Ishikawa (cell line): ENCODE data around the gene GPR146.
A peak's percentile ranks its signal among the peaks of the same experiment; 100 is the strongest.

Source experiments
- CEBPB ChIP-seq: IDR thresholded peaks from 2 replicates; pipeline ENCODE4 v1.6.1; 2012
- CREB1 ChIP-seq: IDR thresholded peaks from 2 replicates; pipeline ENCODE4 v1.6.1; 2012; ENCODE audit warnings: low read depth
- EGR1 ChIP-seq: IDR thresholded peaks from 2 replicates; pipeline ENCODE4 v1.6.1; 2012
- EP300 ChIP-seq: IDR thresholded peaks from 2 replicates; pipeline ENCODE4 v1.6.1; 2012; ENCODE audit warnings: borderline replicate concordance
- FOXM1 ChIP-seq: IDR thresholded peaks from 2 replicates; pipeline ENCODE4 v1.6.1; 2012; ENCODE audit warnings: low read depth, borderline replicate concordance
- NFIC ChIP-seq: IDR thresholded peaks from 2 replicates; pipeline ENCODE4 v1.6.1; 2012
- RAD21 ChIP-seq: IDR thresholded peaks from 2 replicates; pipeline ENCODE4 v1.6.1; 2012; ENCODE audit warnings: low read depth
- TAF1 ChIP-seq: IDR thresholded peaks from 2 replicates; pipeline ENCODE4 v1.6.1; 2012; ENCODE audit warnings: low read depth, mild to moderate bottlenecking
- TCF12 ChIP-seq: IDR thresholded peaks from 2 replicates; pipeline ENCODE4 v1.6.1; 2012; ENCODE audit warnings: low read depth
- TEAD4 ChIP-seq: IDR thresholded peaks from 2 replicates; pipeline ENCODE4 v1.6.1; 2012
- USF1 ChIP-seq: IDR thresholded peaks from 2 replicates; pipeline ENCODE4 v1.6.1; 2012
- YY1 ChIP-seq: IDR thresholded peaks from 2 replicates; pipeline ENCODE4 v1.6.1; 2012; ENCODE audit warnings: low read depth
- ZBTB7A ChIP-seq: IDR thresholded peaks from 2 replicates; pipeline ENCODE4 v1.6.1; 2012; ENCODE audit warnings: low read depth
- TF ChIP-seq, protein P1 (sequence below): IDR thresholded peaks from 2 replicates; pipeline ENCODE4 v1.6.1; 2012
- TF ChIP-seq, protein P2 (sequence below): IDR thresholded peaks from 2 replicates; pipeline ENCODE4 v1.6.1; 2012; ENCODE audit warnings: low read depth, mild to moderate bottlenecking

The GPR146 gene

DNA sequence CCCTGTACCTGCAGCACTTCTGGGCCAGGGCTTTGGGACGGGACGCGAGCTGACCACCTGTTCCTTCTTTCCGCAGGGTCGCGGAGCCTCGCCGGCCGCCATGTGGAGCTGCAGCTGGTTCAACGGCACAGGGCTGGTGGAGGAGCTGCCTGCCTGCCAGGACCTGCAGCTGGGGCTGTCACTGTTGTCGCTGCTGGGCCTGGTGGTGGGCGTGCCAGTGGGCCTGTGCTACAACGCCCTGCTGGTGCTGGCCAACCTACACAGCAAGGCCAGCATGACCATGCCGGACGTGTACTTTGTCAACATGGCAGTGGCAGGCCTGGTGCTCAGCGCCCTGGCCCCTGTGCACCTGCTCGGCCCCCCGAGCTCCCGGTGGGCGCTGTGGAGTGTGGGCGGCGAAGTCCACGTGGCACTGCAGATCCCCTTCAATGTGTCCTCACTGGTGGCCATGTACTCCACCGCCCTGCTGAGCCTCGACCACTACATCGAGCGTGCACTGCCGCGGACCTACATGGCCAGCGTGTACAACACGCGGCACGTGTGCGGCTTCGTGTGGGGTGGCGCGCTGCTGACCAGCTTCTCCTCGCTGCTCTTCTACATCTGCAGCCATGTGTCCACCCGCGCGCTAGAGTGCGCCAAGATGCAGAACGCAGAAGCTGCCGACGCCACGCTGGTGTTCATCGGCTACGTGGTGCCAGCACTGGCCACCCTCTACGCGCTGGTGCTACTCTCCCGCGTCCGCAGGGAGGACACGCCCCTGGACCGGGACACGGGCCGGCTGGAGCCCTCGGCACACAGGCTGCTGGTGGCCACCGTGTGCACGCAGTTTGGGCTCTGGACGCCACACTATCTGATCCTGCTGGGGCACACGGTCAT, 13.3 kb downstream of the GPR146 start:
- TF ChIP-seq EGR1 (no peak), TCF12 (no peak), TEAD4 (no peak), CREB1 (no peak), TAF1 (no peak), YY1 (no peak), ZBTB7A (no peak), FOXM1 (no peak), CEBPB (no peak), USF1 (no peak), NFIC (no peak), EP300 (no peak), RAD21 (no peak)
- TF ChIP-seq, protein P1, sequence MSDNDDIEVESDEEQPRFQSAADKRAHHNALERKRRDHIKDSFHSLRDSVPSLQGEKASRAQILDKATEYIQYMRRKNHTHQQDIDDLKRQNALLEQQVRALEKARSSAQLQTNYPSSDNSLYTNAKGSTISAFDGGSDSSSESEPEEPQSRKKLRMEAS: no peak
- TF ChIP-seq, protein P2, sequence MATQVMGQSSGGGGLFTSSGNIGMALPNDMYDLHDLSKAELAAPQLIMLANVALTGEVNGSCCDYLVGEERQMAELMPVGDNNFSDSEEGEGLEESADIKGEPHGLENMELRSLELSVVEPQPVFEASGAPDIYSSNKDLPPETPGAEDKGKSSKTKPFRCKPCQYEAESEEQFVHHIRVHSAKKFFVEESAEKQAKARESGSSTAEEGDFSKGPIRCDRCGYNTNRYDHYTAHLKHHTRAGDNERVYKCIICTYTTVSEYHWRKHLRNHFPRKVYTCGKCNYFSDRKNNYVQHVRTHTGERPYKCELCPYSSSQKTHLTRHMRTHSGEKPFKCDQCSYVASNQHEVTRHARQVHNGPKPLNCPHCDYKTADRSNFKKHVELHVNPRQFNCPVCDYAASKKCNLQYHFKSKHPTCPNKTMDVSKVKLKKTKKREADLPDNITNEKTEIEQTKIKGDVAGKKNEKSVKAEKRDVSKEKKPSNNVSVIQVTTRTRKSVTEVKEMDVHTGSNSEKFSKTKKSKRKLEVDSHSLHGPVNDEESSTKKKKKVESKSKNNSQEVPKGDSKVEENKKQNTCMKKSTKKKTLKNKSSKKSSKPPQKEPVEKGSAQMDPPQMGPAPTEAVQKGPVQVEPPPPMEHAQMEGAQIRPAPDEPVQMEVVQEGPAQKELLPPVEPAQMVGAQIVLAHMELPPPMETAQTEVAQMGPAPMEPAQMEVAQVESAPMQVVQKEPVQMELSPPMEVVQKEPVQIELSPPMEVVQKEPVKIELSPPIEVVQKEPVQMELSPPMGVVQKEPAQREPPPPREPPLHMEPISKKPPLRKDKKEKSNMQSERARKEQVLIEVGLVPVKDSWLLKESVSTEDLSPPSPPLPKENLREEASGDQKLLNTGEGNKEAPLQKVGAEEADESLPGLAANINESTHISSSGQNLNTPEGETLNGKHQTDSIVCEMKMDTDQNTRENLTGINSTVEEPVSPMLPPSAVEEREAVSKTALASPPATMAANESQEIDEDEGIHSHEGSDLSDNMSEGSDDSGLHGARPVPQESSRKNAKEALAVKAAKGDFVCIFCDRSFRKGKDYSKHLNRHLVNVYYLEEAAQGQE: no peak

DNA sequence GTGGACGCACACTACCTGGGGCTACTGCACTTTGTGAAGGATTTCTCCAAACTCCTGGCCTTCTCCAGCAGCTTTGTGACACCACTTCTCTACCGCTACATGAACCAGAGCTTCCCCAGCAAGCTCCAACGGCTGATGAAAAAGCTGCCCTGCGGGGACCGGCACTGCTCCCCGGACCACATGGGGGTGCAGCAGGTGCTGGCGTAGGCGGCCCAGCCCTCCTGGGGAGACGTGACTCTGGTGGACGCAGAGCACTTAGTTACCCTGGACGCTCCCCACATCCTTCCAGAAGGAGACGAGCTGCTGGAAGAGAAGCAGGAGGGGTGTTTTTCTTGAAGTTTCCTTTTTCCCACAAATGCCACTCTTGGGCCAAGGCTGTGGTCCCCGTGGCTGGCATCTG, 14.0 kb downstream of the GPR146 start:
- TF ChIP-seq CREB1 (no peak), FOXM1 (no peak), ZBTB7A (no peak), EP300 (no peak), USF1 (no peak), TAF1 (no peak), TCF12 (no peak), TEAD4 (no peak), RAD21 (no peak), NFIC (no peak), CEBPB (no peak), EGR1 (no peak), YY1 (no peak)
- TF ChIP-seq, protein P1: no peak
- TF ChIP-seq, protein P2: no peak

DNA sequence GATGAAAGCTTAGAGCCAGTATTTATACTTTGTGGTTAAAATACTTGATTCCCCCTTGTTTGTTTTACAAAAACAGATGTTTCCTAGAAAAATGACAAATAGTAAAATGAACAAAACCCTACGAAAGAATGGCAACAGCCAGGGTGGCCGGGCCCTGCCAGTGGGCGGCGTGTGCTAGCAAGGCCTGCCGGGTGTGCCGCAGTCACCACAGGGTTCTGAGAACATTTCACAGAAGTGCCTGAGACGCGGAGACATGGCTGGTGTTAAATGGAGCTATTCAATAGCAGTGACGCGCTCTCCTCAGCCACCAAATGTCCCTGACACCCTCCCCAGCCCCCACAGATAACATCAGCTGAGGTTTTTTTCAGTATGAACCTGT, 14.5 kb downstream of the GPR146 start:
- no peak for TF ChIP-seq CEBPB
- no peak for TF ChIP-seq CREB1
- no peak for TF ChIP-seq RAD21
- TF ChIP-seq, protein P2: no peak
- TF ChIP-seq YY1: no peak
- no peak for TF ChIP-seq FOXM1
- no peak for TF ChIP-seq TAF1
- TF ChIP-seq NFIC: no peak

DNA sequence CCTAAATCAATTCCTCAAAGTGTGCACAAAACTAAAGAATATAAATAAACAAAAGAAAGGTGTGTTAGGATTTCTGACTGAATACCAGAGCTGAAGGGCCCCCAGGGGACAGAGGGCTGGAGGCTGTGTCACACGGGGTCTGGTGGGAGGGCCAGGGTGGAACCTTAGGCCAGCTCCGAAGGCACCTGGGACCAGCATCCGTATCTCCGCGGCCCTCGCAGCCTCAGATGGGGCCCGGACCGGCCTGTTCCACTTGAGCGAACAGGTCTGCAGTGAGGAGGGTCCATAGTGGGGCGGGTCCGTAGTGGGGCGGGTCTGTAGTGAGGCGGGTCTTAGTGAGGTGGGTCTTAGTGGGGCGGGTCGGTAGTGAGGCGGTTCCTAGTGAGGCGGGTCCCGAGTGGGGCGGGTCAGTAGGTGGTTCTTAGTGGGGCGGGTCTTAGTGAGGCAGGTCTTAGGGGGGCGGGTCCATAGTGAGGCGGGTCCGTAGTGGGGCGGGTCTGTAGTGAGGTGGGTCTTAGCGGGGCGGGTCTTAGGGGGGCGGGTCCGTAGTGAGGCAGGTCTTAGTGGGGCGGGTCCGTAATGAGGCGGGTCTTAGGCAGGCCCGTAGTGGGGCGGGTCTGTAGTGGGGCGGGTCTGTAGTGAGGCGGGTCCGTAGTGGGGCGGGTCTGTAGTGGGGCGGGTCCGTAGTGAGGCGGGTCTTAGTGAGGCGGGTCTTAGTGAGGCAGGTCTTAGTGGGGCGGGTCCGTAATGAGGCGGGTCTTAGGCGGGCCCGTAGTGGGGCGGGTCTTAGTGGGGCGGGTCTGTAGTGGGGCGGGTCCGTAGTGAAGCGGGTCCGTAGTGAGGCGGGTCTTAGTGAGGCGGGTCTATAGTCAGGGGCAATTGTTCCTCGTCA, 15.1 kb downstream of the GPR146 start:
- 0 out of 2 replicates have a peak, but pooled peaks have one; percentile 20 for TF ChIP-seq ZBTB7A
- no peak for TF ChIP-seq YY1
